HL-60 (cell line): ENCODE measurements around the gene PLEKHD1.

Experiments used
- CTCF ChIP-seq: IDR thresholded peaks from one replicate; pipeline ENCODE4 v1.5.1; 2011; ENCODE audit warnings: low read length, control low read depth, inconsistent platforms; ENCODE audit not compliant: insufficient read depth
- GABPA ChIP-seq: IDR thresholded peaks from 2 replicates; pipeline ENCODE4 v1.6.1; 2012; ENCODE audit warnings: low read depth
- POLR2AphosphoS5 ChIP-seq: IDR thresholded peaks from 2 replicates; pipeline ENCODE4 v1.6.1; 2012; ENCODE audit warnings: low read depth
- REST ChIP-seq: IDR thresholded peaks from 2 replicates; pipeline ENCODE4 v1.6.1; 2012; ENCODE audit warnings: low read depth; ENCODE audit not compliant: insufficient replicate concordance

DNA sequence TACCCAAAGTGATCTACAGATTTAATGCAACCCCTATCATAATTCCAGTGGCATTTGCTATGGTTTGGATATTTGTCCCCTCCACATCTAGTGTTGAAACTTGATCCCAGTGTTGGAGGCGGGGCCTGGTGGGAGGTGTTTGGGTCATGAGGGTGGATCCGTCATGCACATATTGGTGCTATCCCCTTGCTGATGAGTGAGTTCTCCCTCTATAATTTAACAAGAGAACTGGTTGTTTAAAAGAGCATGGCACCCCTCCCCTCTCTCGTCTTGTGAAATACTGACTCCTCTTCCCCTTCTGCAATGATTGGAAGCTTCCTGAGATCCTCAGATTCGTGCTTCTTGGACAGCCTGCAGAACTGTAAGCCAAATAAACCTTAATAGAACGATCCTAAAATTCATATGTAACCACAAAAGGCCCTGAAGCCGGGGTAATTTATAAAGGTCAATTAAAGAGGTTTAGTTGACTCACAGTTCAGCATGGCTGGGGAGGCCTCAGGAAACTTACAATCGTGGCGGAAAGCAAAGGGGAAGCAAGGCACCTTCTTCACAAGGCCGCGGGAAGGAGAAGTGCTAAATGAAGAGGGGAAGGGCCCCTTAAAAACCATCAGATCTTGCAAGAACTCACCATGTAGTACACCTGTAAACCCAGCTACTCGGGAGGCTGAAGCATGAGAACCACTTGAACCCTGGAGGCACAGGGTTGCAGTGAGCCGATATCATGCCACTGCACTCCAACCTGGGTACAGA lies 44.8 kb upstream of the PLEKHD1 start:
- no peak for TF ChIP-seq REST
- no peak for TF ChIP-seq CTCF
- no peak for TF ChIP-seq POLR2AphosphoS5
- TF ChIP-seq GABPA: no peak
